ENCODE data around the gene TTLL11. TPM values are rescaled to one million over a fixed set of nuclear protein-coding genes. Genes with fewer than 3 reads are reported as not detected.

Gene TTLL11
- total RNA-seq, 4 donors from 2014 or later, result 7.9 to 14.4 (median 9.7) TPM

DNA sequence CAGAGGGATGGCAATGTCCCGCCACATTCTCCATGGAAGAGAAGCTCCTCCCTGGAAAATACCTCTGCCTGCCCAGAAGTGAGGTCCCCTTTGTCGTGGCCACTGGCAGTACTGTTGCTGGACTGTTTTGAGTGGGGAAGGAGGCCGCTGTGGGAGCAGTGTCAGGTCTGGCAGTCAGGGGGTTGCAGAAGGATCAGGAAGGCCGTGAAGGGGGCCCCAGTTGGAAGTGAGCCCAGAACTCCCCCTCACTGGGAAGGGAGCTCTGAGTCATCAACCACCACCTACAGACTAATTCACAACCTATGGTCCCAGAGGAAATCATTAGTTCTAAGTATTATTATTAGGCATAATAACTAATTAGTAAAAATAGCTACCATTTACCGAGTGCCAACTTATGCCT, 200.4 kb downstream of the TTLL11 start:
- no peak overlapping the region for H3K4me3 ChIP-seq (replicated peaks in 1 of 3)
- no peaks in the 10 kb centered on the region for H3K4me1 ChIP-seq
- no peaks in the 10 kb centered on the region for H3K9me3 ChIP-seq
- H3K27ac ChIP-seq, result no peak overlapping the region
- no peaks in the 10 kb centered on the region for H3K27me3 ChIP-seq
- WGBS, 2 donors, result 87 to 94% methylated on average over 5 of the region's 5 CpGs
- H3K36me3 ChIP-seq, result no peaks in the 10 kb centered on the region
- no peak for TF ChIP-seq POLR2A (IDR thresholded peaks at IDR 0.05)
- TF ChIP-seq, protein P1, sequence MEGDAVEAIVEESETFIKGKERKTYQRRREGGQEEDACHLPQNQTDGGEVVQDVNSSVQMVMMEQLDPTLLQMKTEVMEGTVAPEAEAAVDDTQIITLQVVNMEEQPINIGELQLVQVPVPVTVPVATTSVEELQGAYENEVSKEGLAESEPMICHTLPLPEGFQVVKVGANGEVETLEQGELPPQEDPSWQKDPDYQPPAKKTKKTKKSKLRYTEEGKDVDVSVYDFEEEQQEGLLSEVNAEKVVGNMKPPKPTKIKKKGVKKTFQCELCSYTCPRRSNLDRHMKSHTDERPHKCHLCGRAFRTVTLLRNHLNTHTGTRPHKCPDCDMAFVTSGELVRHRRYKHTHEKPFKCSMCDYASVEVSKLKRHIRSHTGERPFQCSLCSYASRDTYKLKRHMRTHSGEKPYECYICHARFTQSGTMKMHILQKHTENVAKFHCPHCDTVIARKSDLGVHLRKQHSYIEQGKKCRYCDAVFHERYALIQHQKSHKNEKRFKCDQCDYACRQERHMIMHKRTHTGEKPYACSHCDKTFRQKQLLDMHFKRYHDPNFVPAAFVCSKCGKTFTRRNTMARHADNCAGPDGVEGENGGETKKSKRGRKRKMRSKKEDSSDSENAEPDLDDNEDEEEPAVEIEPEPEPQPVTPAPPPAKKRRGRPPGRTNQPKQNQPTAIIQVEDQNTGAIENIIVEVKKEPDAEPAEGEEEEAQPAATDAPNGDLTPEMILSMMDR (IDR thresholded peaks at IDR 0.05), result no peak
- DNase-seq, result no peak
- intact Hi-C loops (cut with DNase I), result loop anchor here (10.0 kb wide), 1 partner anchor 128 kb away; no protein-coding TSS in a partner anchor

DNA sequence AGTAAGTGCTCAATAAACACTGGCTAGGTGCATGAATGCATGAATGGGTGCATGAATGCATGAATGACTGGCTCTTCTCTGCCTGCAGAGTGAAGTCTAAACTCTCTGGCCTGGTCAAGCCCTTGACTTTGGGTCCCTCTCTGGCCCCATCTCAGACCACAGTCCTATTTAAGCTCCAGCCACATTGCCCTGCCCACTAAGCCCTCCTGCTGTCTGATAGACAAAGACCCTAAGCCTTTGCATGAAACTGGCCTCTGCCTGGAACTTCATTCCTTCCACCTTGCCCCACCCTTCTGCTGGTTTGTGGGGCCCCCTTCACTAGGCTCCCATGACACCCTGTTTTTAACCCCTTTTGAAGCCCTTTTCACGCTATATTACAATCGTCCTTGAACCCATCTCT, 202.4 kb downstream of the TTLL11 start:
- Histone ChIP-seq H3K36me3 (no peaks in the 10 kb centered on the region), H3K4me3 (replicated peaks in 1 of 3) (no peak overlapping the region), H3K27ac (no peak overlapping the region), H3K9me3 (no peaks in the 10 kb centered on the region), H3K4me1 (no peaks in the 10 kb centered on the region), H3K27me3 (no peaks in the 10 kb centered on the region)
- WGBS, 2 donors, result 89 to 92% methylated on average over 2 of the region's 2 CpGs
- no peak for TF ChIP-seq POLR2A (IDR thresholded peaks at IDR 0.05)
- TF ChIP-seq, protein P1 (IDR thresholded peaks at IDR 0.05), result no peak
- intact Hi-C loops (cut with DNase I), result loop anchor here (10.0 kb wide), 1 partner anchor 126 kb away; no protein-coding TSS in a partner anchor
- no peak for DNase-seq

DNA sequence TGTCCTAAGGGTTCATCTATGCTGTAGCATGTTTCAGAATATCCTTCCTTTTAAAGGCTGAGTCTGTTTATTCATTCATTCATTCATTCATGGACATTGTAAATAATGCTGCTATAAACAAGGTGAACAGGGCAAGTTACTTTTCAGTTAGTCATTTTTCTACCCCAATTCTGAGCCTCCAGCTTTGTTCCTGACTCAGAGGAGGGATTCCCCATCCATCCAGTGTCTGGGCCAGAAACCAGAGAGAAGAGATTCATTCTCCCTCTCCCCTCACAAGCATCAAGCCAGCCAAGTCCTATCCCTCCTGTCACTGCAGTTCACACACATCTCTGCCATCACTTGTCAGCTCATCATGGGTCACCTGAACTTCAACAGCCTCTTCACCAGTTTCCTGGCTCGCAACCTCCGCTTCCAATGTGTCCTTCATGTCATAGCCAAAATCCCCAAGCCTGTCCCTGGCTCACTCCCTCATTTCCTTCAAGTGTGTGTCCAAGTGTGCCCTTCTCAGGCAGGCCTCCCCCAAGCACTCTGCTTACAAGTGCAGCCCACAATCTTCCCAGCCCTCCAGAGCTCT, 203.0 kb downstream of the TTLL11 start:
- H3K4me1 ChIP-seq, result no peaks in the 10 kb centered on the region
- no peak overlapping the region for H3K27ac ChIP-seq
- no peaks in the 10 kb centered on the region for H3K27me3 ChIP-seq
- no peaks in the 10 kb centered on the region for H3K9me3 ChIP-seq
- TF ChIP-seq, protein P1 (IDR thresholded peaks at IDR 0.05), result no peak
- no peak for TF ChIP-seq POLR2A (IDR thresholded peaks at IDR 0.05)
- 63% methylated on average over 2 of the region's 2 CpGs for WGBS, 2 donors
- DNase-seq, result peak; percentile 30 to 35
- no peaks in the 10 kb centered on the region for H3K36me3 ChIP-seq
- no peak overlapping the region for H3K4me3 ChIP-seq (replicated peaks in 1 of 3)
- intact Hi-C loops (cut with DNase I), result loop anchor here (10.0 kb wide), 1 partner anchor 125 kb away; no protein-coding TSS in a partner anchor

DNA sequence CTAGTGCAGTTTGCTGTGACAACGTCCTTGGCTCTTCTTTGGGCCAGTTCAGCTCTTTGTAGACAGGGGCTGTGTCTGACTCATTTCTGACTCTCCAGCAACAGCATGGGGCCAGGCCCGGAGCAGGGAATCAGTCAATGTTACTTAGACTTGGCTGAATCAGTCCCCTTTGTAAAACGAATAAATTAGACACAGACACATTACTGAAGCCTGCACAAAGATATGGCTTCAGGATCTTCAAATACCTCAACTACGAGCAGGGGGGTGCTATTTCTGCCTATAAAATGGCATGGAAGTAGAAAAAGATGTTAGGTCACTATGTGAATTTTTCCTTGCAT, 204.7 kb downstream of the TTLL11 start:
- no peak overlapping the region for H3K4me3 ChIP-seq (replicated peaks in 1 of 3)
- TF ChIP-seq, protein P1 (IDR thresholded peaks at IDR 0.05), result no peak
- TF ChIP-seq POLR2A (IDR thresholded peaks at IDR 0.05), result no peak
- no peak overlapping the region for H3K27ac ChIP-seq
- no peaks in the 10 kb centered on the region for H3K36me3 ChIP-seq
- intact Hi-C loops (cut with DNase I), result no loop called here
- 72 to 82% methylated on average over 4 of the region's 4 CpGs for WGBS, 2 donors
- DNase-seq, result no peak
- no peaks in the 10 kb centered on the region for H3K4me1 ChIP-seq
- H3K9me3 ChIP-seq, result no peaks in the 10 kb centered on the region
- no peaks in the 10 kb centered on the region for H3K27me3 ChIP-seq

DNA sequence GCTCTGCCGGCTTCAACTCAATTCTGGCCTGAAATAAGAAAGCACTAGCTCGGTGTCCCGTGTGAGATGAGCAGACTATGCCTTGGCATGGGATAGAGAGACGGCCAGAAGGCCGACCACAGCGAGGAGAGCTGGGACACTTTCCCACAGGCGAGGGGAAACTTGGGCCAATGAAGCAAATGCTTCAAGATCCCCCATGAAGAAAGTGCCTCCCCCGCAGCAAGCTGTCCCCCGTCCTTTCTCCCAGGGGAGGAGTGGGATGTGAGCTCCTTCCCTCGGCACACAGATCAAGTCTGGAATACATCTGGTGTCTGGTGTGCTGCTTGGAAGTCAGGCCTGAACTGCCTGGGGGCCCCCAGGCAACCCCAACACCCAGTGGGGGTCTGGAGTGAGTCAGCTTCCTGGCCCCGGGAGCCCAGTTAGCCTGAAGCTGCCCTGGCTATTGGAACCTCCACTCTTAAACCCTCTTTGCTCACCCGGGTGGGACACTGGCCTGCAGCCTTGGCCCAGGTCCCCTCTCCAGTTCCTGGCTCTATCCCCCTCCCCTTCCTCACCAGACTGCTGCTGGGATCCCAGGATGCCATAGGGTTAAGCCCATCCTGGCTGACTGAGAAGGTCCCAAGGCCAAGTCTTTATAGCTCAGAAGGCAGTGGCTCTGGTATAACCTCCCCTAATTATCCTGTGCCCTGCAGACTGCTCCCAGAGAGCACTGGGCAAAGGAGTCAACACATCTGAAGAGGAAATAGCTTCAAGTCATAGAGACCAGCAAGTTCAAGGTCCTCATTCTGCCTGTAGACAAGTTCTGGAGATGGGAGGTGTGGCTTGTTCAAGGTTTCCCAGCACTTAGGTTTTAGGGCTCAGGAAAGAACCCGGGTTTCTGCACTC, 205.3 kb downstream of the TTLL11 start:
- no peaks in the 10 kb centered on the region for H3K36me3 ChIP-seq
- no peak overlapping the region for H3K27ac ChIP-seq
- H3K27me3 ChIP-seq, result no peaks in the 10 kb centered on the region
- H3K9me3 ChIP-seq, result no peaks in the 10 kb centered on the region
- no peak for DNase-seq
- H3K4me3 ChIP-seq (replicated peaks in 1 of 3), result no peak overlapping the region
- no peaks in the 10 kb centered on the region for H3K4me1 ChIP-seq
- 78 to 81% methylated on average over 12 to 13 of the region's 13 CpGs for WGBS, 2 donors
- intact Hi-C loops (cut with DNase I), result no loop called here
- TF ChIP-seq, protein P1 (IDR thresholded peaks at IDR 0.05), result no peak
- no peak for TF ChIP-seq POLR2A (IDR thresholded peaks at IDR 0.05)
